Raji (cell line): ENCODE measurements around the gene MRFAP1.

Source experiments
- POLR2A ChIP-seq: IDR thresholded peaks from 2 replicates; pipeline ENCODE4 v1.6.1; 2011; ENCODE audit warnings: low read depth, low read length, control low read depth; ENCODE audit not compliant: insufficient read depth

The MRFAP1 gene

DNA sequence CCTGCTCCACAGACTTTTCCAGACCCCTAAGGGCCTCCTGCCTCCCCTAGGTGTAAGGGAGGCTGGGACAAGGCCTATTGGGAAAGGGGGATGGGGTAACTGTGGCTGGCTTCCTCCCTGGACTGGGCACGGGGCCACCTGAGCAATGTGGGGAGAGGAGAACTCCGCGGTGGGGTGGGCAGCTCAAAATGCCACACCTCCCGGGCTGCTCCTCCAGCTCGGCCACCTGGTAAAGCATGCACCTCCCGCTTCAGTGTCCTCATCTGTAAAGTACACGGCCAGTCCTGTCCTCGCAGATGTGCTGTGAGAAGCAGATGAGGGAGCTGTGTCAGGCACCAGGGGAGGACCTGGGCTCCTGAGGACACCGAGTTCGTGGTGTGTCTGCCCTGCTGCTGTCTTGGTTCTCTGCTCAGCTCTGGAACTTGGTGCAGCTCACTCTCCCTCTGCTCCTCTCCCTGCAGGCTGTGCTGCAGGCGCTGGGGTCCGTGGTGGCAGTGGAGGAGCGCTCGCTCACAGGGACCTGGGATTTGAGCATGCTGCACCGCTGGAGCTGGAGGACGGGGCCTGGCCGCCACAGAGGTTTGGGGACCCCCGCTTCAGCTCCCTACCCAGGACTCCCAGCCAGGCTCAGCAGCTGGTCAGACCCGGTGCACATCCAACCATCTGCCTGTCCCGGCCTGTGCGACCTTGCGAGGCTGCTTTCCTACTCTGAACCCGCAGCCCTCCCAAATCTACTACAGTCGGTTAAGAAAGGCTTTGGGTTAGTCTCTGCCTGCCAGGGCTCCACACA is 20.8 kb upstream of the MRFAP1 start:
- no peak for TF ChIP-seq POLR2A

DNA sequence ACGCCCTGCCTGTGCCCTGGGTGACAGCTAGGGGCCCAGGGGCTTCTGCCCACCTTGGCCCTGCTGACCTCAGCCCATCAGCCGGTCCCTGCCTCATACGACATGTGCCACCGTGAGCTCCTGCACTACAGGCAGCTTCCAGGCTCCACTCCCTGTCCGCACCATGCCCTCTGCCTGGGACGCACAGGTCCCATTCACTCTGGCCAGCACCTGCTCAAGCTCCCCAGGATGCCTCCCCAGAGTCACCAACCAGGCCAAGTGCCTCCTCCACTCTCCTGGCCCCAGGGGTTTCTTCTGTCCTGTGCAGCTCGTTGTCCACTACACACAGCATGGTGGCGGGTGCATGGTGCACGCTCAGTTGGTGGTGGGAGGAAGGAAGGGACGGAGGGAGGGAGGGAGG is 20.2 kb upstream of the MRFAP1 start:
- TF ChIP-seq POLR2A = no peak

GRCh38 chr4:6620891-6621555 is 19.5 kb upstream of the MRFAP1 start:
- no peak for TF ChIP-seq POLR2A

DNA sequence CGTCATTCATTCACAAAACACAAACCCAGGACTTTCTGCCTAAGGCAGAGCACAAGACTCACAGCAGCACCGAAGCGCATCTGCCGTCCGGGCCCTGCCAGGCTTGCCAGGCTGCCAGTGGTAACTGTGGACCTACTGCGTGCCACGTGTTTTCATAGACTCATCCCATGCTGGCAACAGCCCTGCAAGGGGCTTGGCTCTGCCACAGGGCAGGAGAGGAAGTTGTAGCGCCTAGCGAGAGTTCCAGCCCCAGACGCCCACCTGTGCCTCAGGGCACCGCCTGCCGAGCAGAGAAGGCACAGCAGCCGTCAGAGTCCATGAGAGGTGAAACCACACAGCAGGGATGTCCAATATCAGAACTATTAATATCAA is 18.9 kb upstream of the MRFAP1 start:
- no peak for TF ChIP-seq POLR2A

DNA sequence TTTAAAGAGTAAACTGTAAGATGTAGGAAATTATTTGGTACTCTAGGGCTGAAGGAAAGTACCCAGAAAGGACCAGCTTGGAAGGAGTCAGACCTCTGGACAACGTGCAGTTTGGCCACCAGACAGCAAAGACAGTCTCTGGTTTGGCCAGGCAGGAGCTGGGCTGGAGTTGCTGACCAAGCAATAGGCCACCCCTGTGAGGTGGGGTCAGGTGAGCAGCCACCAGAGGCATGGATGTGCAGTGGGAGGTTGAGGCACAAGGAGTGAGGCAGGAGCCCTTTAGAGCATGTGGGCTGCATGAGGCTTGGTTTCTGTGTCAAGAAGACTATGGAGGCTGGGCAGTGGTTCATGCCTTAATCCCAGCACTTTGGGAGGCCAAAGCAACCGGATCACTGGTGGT is 17.7 kb upstream of the MRFAP1 start:
- TF ChIP-seq POLR2A = no peak

DNA sequence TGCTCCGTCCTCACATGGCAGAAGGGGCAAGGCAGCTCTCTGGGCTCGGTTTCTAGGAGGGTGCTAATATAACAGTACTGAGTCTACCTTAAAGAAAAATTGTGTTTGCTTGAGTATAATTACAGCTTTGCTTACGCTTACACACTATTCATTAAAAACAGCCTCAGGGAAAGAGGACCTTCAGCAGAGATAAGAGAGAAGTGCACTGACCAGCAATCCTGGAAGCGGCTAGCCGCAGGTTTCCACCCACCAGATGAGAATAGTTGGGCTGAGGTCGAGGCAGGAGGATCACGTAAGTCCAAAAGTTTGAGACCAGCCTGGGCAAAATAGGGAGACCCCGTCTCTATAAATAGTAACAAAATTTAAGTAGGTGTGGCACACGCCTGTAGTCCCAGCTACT is 15.2 kb upstream of the MRFAP1 start:
- TF ChIP-seq POLR2A = no peak

DNA sequence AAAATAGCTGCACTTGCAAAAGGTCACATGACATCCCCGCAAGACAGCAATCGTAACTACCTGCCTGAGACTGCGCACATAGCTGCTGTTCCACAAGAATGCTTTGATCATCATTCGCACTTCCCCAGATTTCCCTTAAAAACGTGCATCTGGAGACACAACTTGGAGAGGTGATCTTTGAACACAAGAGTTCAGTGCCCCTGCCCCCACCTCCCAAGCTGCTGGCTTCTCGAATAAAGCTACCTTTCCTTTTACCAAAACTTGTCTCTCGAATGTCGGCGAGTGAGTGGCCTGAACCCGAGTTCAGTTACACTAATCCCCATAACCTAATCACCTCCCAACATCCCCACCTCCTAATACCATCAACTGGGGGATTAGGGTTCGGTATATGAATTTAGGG is 14.4 kb upstream of the MRFAP1 start:
- no peak for TF ChIP-seq POLR2A

DNA sequence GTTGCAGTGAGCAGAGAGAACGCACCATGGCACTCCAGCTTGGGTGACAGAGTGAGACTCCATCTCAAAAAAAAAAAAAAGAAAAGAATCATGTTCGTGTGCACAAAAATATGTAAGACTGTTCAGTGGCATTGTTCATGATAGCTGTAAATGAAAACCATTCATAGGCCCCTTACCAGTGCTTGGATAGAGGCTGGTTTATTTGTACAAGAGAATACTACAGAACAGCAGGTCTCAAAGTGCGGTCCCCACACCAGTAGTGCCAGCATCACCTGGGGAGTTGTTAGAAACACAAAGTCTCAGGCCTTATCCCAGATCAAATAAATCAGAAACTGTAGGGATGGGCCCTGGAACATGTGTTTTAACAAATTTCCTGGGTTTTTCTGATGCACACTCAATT is 12.7 kb upstream of the MRFAP1 start:
- TF ChIP-seq POLR2A = no peak

DNA sequence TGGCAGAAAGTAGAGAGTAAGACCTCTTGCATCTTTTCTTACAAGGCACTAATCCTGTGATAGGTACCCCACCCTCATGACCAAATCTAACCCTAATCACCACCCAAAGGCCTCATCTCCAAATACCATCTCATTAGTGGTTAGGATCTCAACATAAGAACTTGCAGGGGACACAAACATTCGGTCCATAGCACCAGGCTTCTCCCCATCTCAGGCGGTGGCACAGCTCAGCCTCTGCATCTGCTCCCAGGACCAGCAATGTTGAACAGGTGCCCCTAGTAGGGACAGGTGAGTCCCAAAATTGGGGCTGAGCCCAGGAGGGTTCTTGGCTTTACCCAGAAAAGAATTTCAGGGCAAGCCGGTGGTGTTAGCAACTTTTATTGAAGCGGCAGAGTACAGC is 8.4 kb upstream of the MRFAP1 start:
- TF ChIP-seq POLR2A = no peak

DNA sequence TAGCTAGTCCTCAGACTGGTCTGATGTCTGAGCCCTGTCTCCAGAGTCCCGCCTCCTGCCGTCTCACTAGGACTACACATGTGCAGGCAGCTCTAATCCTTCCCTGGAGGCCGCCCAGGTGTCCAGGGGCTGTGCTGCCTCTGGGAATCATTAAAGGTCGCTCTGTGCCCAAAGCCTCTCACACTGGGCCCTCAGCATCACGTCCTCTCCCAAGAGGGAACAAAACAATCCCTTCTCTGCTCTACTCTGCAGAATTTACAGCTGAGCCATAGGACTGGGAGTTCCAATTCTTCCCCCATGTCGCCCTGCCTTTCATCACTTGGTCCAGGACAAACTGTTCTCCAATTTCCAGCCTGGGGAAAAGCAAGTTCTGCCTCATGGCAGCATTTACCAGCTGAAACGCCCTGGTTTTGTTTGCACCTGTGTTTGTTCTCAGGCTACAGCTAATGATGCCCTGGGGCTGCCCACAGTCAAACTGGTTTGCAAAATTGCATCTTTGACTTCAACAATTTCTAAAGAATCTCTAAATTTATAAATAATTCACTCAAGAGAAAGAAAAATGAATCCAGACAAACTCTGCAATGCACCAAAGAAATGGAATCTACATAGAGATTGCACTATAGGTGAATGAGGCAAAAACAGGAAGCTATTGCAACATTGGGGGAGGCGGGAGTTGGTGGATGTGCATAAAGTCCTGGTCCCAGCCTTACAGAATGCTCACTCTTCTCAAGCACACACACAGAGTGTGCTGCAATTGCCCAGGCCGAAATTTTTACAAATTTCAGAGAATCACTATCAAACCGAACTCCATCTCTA is 7.2 kb upstream of the MRFAP1 start:
- TF ChIP-seq POLR2A = peak; percentile 64

DNA sequence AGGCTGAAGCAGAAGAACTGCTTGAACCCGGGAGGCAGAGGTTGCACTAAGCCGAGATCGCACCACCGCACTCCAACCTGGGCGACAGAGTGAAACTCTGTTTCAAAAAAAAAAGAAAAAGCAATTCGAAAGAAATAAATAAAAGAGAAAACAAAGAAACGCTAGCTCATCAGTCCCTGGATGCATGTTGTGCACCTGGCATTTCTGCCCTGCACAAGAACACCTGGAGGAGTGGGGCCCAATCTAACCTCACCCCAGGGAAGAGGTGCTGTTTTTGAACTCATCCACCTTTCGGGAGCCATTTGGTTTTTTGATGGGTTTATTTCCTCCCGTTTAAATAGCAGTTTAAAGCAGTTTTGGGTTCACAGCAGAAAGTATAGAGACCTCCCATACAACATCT is 5.7 kb upstream of the MRFAP1 start:
- no peak for TF ChIP-seq POLR2A

DNA sequence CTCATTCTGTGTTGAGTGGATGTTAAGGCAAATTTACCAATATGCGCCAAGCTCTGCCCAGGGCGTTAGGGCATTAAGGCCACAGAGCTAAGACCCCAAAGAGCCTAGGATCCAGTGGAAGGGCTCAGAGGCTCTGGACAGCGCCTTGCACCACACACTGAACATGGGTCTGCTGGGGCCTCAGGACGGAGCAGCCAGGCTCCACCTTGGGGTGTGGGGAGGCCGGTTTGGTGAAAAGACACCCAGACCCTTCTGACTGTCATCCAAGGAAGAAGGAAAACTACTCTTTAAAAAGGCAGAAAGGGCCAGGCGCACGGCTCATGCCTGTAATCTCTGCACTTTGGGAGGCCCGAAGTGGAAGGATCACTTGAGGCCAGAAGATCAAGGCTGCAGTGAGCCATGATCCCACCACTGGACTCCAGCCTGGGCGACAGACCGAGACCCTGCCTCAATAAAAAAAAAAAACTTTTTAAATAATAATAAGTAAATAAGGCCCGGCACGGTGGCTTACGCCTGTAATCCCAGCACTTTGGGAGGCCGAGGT is 1.3 kb upstream of the MRFAP1 start:
- TF ChIP-seq POLR2A = no peak

GRCh38 chr4:6641164-6641970 is 882 bp downstream of the MRFAP1 start:
- no peak for TF ChIP-seq POLR2A

GRCh38 chr4:6641971-6642320 is 1.5 kb downstream of the MRFAP1 start:
- TF ChIP-seq POLR2A = no peak
